TTC549 (cell line): ENCODE measurements around the gene KIF16B.
"Not testable (repeated sequence)": the region's sequence is repeated elsewhere in the genome, so short reads cannot be mapped to it uniquely, and the experiment has no call there.

Experiments
- FAIRE-seq: peaks from 2 replicates; lab custom pipeline; 2012; peaks lifted over from hg19 to GRCh38; lab: Jason Lieb, UNC

KIF16B gene

GRCh38 chr20:16287776-16288175, 285.5 kb downstream of the KIF16B start:
- no peak for FAIRE-seq

- no peak for FAIRE-seq
These were observed 286.6 kb downstream of the KIF16B start for GRCh38 chr20:16286601-16287000.

GRCh38 chr20:16284385-16285100, 288.7 kb downstream of the KIF16B start:
- no peak for FAIRE-seq

- FAIRE-seq, result no peak
These were observed 289.3 kb downstream of the KIF16B start for GRCh38 chr20:16283978-16284377.

- FAIRE-seq, result no peak
These were observed 289.9 kb downstream of the KIF16B start for GRCh38 chr20:16283307-16283706.

GRCh38 chr20:16280219-16280618, 293.0 kb downstream of the KIF16B start:
- no peak for FAIRE-seq

- no peak for FAIRE-seq
These were observed 293.9 kb downstream of the KIF16B start for GRCh38 chr20:16279320-16279719.

- FAIRE-seq, result no peak
These were observed 299.3 kb downstream of the KIF16B start for GRCh38 chr20:16273812-16274555.

- FAIRE-seq, result no peak
These were observed 300.4 kb downstream of the KIF16B start for GRCh38 chr20:16272780-16273360.

GRCh38 chr20:16271450-16271849, 301.8 kb downstream of the KIF16B start:
- FAIRE-seq, result no peak

GRCh38 chr20:16270989-16271388, 302.3 kb downstream of the KIF16B start:
- no peak for FAIRE-seq

GRCh38 chr20:16270314-16270931, 302.8 kb downstream of the KIF16B start:
- no peak for FAIRE-seq

- FAIRE-seq, result no peak
These were observed 305.7 kb downstream of the KIF16B start for GRCh38 chr20:16267526-16267925.

GRCh38 chr20:16265334-16265733, 307.9 kb downstream of the KIF16B start:
- no peak for FAIRE-seq

GRCh38 chr20:16263582-16263981, 309.7 kb downstream of the KIF16B start:
- no peak for FAIRE-seq

- no peak for FAIRE-seq
These were observed 310.7 kb downstream of the KIF16B start for GRCh38 chr20:16262594-16262993.

GRCh38 chr20:16261733-16262273, 311.4 kb downstream of the KIF16B start:
- FAIRE-seq, result no peak

- no peak for FAIRE-seq
These were observed 312.3 kb downstream of the KIF16B start for GRCh38 chr20:16260911-16261310.

- FAIRE-seq, result not testable (repeated sequence)
These were observed 313.1 kb downstream of the KIF16B start for GRCh38 chr20:16260133-16260532.

GRCh38 chr20:16258766-16259165, 314.5 kb downstream of the KIF16B start:
- FAIRE-seq, result no peak

- FAIRE-seq, result no peak
These were observed 315.3 kb downstream of the KIF16B start for GRCh38 chr20:16257813-16258430.

GRCh38 chr20:16257021-16257420, 316.2 kb downstream of the KIF16B start:
- no peak for FAIRE-seq
